ENCODE measurements around the gene NAV3. TPM values are rescaled to one million over a fixed set of nuclear protein-coding genes. Genes with fewer than 3 reads are reported as not detected.

NAV3 gene
- polyA plus RNA-seq, 3 donors: 0.11 TPM; not detected in 2

GRCh38 chr12:78194448-78194847, 363.8 kb downstream of the NAV3 start:
- 40% methylated on average over 1 of the region's 3 CpGs for WGBS (ENCODE audit: insufficient coverage)
- Histone ChIP-seq H4K20me1 (ENCODE audit: insufficient read depth, low read length) (no peaks in the 10 kb centered on the region), H2AFZ (ENCODE audit: insufficient read depth, low read depth, low read length, poor library complexity, severe bottlenecking) (no peak overlapping the region), H3K4me2 (replicated peaks; ENCODE audit: extremely low read depth, low read length, poor library complexity, severe bottlenecking) (no peak overlapping the region), H3K36me3 (replicated peaks in 1 of 2; ENCODE audit: control insufficient read depth in 1 of 2, insufficient read depth in 2 of 2, low read length in 2 of 2) (no peaks in the 10 kb centered on the region), H3K79me2 (ENCODE audit: insufficient read depth, low read length) (no peaks in the 10 kb centered on the region), H3K9ac (ENCODE audit: insufficient read depth, low read length, poor library complexity, severe bottlenecking) (no peak overlapping the region), H3K27ac (ENCODE audit: low read depth in 1 of 2, low read length in 2 of 2) (no peak overlapping the region), H3K27me3 (ENCODE audit: control insufficient read depth in 2 of 2, insufficient read depth in 2 of 2, low read length in 2 of 2) (no peaks in the 10 kb centered on the region), H3K4me3 (replicated peaks in 1 of 3; ENCODE audit: low read depth in 2 of 3, low read length in 3 of 3) (no peak overlapping the region), H3K4me1 (ENCODE audit: control insufficient read depth in 1 of 2, insufficient read depth in 2 of 2, low read length in 2 of 2) (no peaks in the 10 kb centered on the region), H3K9me3 (replicated peaks in 1 of 2; ENCODE audit: control insufficient read depth in 1 of 2, insufficient read depth in 1 of 2, low read length in 2 of 2) (no peaks in the 10 kb centered on the region)
- no peaks in the 10 kb centered on the region for H3K36me3 Mint-ChIP-seq
- intact Hi-C loops (cut with micrococcal nuclease): no loop called here
- TF ChIP-seq CTCF (IDR thresholded peaks at IDR 0.05): no peak
- H3K4me3 Mint-ChIP-seq: no peak overlapping the region
- peaks cover 0 to 2% (median 0%) of the 10 kb centered on the region in 3 donors for H3K27me3 Mint-ChIP-seq (ENCODE audit: low read depth in 3 of 3)
- H3K27ac Mint-ChIP-seq: no peak overlapping the region
- no peaks in the 10 kb centered on the region for H3K9me3 Mint-ChIP-seq
- no peaks in the 10 kb centered on the region for H3K4me1 Mint-ChIP-seq
- no peak for DNase-seq

GRCh38 chr12:78198896-78199295, 368.2 kb downstream of the NAV3 start:
- H3K36me3 Mint-ChIP-seq: no peaks in the 10 kb centered on the region

More at GRCh38 chr12:78198896-78199295, 368.2 kb downstream of the NAV3 start:
- Mint-ChIP-seq H3K27ac (no peak overlapping the region), H3K4me3 (no peak overlapping the region), H3K4me1 (no peaks in the 10 kb centered on the region), H3K27me3 (ENCODE audit: low read depth in 3 of 3) (peaks cover 0 to 2% (median 0%) of the 10 kb centered on the region in 3 donors), H3K9me3 (no peaks in the 10 kb centered on the region)
- Histone ChIP-seq H2AFZ (ENCODE audit: insufficient read depth, low read depth, low read length, poor library complexity, severe bottlenecking) (no peak overlapping the region), H3K27ac (ENCODE audit: low read depth in 1 of 2, low read length in 2 of 2) (no peak overlapping the region), H3K27me3 (ENCODE audit: control insufficient read depth in 2 of 2, insufficient read depth in 2 of 2, low read length in 2 of 2) (no peaks in the 10 kb centered on the region), H3K36me3 (replicated peaks in 1 of 2; ENCODE audit: control insufficient read depth in 1 of 2, insufficient read depth in 2 of 2, low read length in 2 of 2) (no peaks in the 10 kb centered on the region), H3K79me2 (ENCODE audit: insufficient read depth, low read length) (no peaks in the 10 kb centered on the region), H3K4me1 (ENCODE audit: control insufficient read depth in 1 of 2, insufficient read depth in 2 of 2, low read length in 2 of 2) (no peaks in the 10 kb centered on the region), H4K20me1 (ENCODE audit: insufficient read depth, low read length) (no peaks in the 10 kb centered on the region), H3K9ac (ENCODE audit: insufficient read depth, low read length, poor library complexity, severe bottlenecking) (no peak overlapping the region), H3K4me3 (replicated peaks in 1 of 3; ENCODE audit: low read depth in 2 of 3, low read length in 3 of 3) (no peak overlapping the region), H3K9me3 (replicated peaks in 1 of 2; ENCODE audit: control insufficient read depth in 1 of 2, insufficient read depth in 1 of 2, low read length in 2 of 2) (no peaks in the 10 kb centered on the region), H3K4me2 (replicated peaks; ENCODE audit: extremely low read depth, low read length, poor library complexity, severe bottlenecking) (no peak overlapping the region)
- WGBS (ENCODE audit: insufficient coverage): no CpG with 5 or more reads among the region's 1 CpG
- no peak for TF ChIP-seq CTCF (IDR thresholded peaks at IDR 0.05)
- intact Hi-C loops (cut with micrococcal nuclease): no loop called here
- no peak for DNase-seq

All from CD14-positive monocyte (primary cell).